Stimulated activated naive CD8-positive, alpha-beta T cell treated with anti-CD3 and anti-CD28 coated beads, Interleukin-15, amount 100 ng/mL, for 72 hours (primary cell): ENCODE measurements around the gene RIPOR3.
"Not testable (repeated sequence)": the region's sequence is repeated elsewhere in the genome, so short reads cannot be mapped to it uniquely, and the experiment has no call there.

ENCODE experiments used
- ATAC-seq: fragments of 150-1000 bp; cut with Tn5 transposase; 2 replicates; pipeline ENCODE4 v1.10.0; 2021; ENCODE audit warnings: mild to moderate bottlenecking, moderate library complexity
- DNase-seq, 2 donors: peaks; one replicate each; pipeline ENCODE4 v3.0.0; 2021 to 2022
- H3K27ac Mint-ChIP-seq, 2 donors: one replicate each; pipeline ENCODE4 v1.8.0; 2022; ENCODE audit warnings: mild to moderate bottlenecking in 2 of 2, mixed read lengths in 2 of 2, moderate library complexity in 2 of 2
- H3K27me3 Mint-ChIP-seq: one replicate; pipeline ENCODE4 v1.8.0; 2022; ENCODE audit warnings: mixed read lengths
- H3K4me1 Mint-ChIP-seq: one replicate; pipeline ENCODE4 v1.8.0; 2022; ENCODE audit warnings: mild to moderate bottlenecking, mixed read lengths
- H3K4me3 Mint-ChIP-seq, 2 donors: one replicate each; pipeline ENCODE4 v1.8.0; 2022; ENCODE audit warnings: mild to moderate bottlenecking in 2 of 2, mixed read lengths in 2 of 2, moderate library complexity in 1 of 2
- H3K9me3 Mint-ChIP-seq, 2 donors: one replicate each; pipeline ENCODE4 v1.8.0; 2022; ENCODE audit warnings: mixed read lengths in 2 of 2

Gene RIPOR3

DNA sequence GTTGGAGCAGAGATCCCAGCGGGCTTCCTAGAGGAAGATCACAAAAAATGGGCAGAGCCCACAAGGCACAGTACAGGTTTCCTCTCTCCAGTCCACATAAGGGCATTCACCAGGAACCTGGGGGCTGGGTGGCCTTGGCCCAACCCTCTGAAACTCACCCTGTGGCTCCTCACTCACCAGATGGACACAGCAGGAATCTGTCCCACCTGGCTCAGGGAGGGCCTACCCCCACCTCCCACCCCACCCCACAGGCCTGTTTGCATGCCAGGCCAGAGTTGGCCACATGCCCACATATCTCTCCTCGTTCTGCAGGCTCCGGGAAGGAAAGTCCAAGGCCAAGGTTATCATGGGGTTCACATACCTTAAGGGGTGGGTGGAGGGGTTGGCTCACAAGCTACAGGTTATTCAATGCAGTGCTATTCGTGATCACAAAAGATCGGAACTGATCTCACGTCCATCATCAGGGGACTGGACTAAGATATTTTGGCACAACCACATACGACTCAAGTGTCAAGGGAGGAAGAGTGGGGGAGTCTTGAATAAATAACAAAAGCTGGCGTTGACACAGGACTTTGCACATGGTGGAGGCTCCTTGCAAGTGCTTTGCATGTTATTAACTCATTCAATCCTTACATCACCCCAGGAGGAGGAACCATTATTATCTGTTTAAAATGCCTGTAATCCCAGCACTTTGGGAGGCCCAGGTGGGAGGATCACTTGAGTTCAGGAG lies 13.0 kb downstream of the RIPOR3 start:
- no peak for ATAC-seq
- Mint-ChIP-seq H3K9me3 (no peaks in the 10 kb centered on the region), H3K27ac (no peak overlapping the region), H3K4me3 (no peak overlapping the region), H3K27me3 (no peaks in the 10 kb centered on the region), H3K4me1 (no peaks in the 10 kb centered on the region)
- no peak for DNase-seq

DNA sequence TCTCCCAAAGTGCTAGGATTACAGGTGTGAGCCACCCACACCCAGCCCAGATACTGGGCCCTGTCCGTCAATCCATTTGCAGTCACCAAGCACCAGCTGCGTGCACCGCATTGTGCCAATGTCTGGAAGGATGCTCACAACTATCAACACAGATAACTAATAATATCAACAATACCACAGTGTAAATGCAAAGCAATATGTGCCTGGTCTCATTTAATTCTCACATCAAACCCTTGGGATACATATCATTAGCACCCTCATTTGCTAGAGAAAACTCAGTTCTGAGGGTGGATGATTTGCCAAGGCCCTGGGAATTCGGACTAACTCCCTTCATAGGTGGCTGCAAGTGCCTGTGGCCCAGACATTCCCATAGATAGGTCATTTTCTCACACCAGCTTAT lies 14.5 kb downstream of the RIPOR3 start:
- Mint-ChIP-seq H3K4me3 (no peak overlapping the region), H3K4me1 (no peaks in the 10 kb centered on the region), H3K27me3 (no peaks in the 10 kb centered on the region), H3K9me3 (no peaks in the 10 kb centered on the region), H3K27ac (no peak overlapping the region)
- ATAC-seq: no peak
- no peak for DNase-seq

DNA sequence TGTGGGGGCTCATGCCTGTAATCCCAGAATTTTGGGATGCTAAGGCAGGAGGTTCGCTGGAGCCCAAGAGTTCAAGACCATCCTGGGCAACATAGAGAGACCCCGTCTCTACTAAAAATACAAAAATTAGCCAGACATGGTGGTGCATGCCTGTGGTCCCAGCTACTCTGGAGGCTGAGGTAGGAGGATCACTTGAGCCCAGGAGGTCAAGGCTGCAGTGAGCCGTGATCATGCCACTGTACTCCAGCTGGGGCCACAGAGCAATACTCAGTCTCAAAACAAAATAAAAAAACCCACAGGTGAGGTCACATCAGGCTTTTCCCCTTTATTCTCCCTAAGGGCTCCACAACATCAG lies 15.0 kb downstream of the RIPOR3 start:
- not testable (repeated sequence) for H3K27me3 Mint-ChIP-seq, H3K9me3 Mint-ChIP-seq, H3K4me1 Mint-ChIP-seq, H3K27ac Mint-ChIP-seq, H3K4me3 Mint-ChIP-seq, DNase-seq, ATAC-seq

DNA sequence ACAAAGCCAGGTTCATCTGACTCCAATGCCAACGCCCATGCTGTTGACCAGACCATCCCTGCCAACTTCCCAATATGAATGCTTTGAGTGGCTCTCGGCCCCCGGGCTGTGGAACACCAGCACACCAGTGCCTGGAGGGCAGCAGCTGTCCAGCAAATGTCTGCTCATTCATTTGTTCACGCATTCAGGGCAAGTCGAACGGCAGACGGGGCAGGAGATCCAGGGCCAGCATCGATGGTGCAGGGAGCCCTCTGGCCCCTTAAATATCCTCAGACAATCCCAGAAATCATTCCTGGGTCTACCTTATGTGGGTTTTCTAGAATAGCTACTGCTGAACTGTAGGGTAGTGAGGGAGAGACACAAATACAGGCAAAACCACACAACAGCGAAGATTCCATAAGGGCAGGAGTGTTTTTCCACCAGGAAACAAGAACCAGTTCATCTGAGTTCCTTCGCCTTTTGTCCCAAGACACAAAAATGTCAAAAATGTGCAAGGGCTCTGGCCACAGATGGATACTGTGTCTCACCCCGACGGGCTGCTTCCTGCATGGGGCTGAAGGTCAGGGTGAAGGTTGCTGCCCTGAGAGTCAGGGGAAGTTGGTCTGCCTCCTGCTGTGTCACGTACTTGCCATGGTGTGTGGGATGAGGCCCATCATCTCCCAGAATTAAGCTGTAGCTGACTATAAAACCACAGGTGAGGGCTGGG lies 15.5 kb downstream of the RIPOR3 start:
- no peak overlapping the region for H3K27ac Mint-ChIP-seq
- H3K9me3 Mint-ChIP-seq: no peaks in the 10 kb centered on the region
- no peak for ATAC-seq
- H3K4me1 Mint-ChIP-seq: no peaks in the 10 kb centered on the region
- DNase-seq: no peak
- no peaks in the 10 kb centered on the region for H3K27me3 Mint-ChIP-seq
- no peak overlapping the region for H3K4me3 Mint-ChIP-seq

GRCh38 chr20:50674138-50674825 lies 17.1 kb downstream of the RIPOR3 start:
- H3K4me1 Mint-ChIP-seq: no peaks in the 10 kb centered on the region
- H3K9me3 Mint-ChIP-seq: no peaks in the 10 kb centered on the region
- H3K27me3 Mint-ChIP-seq: no peaks in the 10 kb centered on the region
- H3K4me3 Mint-ChIP-seq: no peak overlapping the region
- DNase-seq (no peak), ATAC-seq (no peak)
- no peak overlapping the region for H3K27ac Mint-ChIP-seq

DNA sequence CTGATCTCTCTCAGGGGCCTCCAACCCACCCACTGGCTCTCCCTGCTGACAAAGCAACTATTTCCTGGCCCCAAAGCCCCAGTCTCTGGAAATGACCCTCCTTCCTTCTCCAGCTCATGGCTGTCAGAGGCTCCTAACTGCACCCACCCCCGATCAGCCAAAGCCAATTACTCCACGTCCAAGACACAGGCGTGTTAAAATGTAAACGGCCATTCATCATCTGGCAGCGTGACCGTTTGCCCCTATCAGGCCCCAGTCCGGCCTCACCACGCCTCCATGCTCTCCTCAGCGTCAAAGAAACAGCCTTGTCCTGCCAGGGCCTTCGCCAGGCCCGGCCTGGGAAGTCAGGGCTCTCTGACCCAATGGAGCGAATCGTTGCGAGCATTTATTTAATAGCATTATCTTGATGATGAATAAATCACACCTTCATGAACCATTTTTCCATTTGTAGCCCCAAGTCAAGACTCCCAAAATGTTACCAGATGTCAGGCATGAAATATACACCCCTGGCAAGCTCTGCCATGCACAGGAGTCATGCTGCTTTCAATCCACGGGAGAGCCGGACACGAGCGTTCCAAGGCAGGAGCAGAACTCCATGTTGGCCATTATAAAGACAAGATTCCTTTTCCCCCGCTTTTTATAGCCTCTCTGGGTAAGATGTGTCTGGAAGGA lies 17.7 kb downstream of the RIPOR3 start:
- peak overlapping the region in 1 of 2 donors; percentile 19 for H3K27ac Mint-ChIP-seq
- no peaks in the 10 kb centered on the region for H3K9me3 Mint-ChIP-seq
- no peak for DNase-seq
- no peak for ATAC-seq
- no peak overlapping the region for H3K4me3 Mint-ChIP-seq
- no peaks in the 10 kb centered on the region for H3K4me1 Mint-ChIP-seq
- no peaks in the 10 kb centered on the region for H3K27me3 Mint-ChIP-seq

- no peaks in the 10 kb centered on the region for H3K27me3 Mint-ChIP-seq
Measured at GRCh38 chr20:50673146-50673465, 18.2 kb downstream of the RIPOR3 start.

GRCh38 chr20:50672400-50673145 lies 18.8 kb downstream of the RIPOR3 start:
- Mint-ChIP-seq H3K4me3 (no peak overlapping the region), H3K27me3 (no peaks in the 10 kb centered on the region), H3K9me3 (no peaks in the 10 kb centered on the region), H3K27ac (no peak overlapping the region), H3K4me1 (no peaks in the 10 kb centered on the region)
- DNase-seq: no peak
- ATAC-seq: no peak

More at GRCh38 chr20:50673146-50673465, 18.2 kb downstream of the RIPOR3 start:
- ATAC-seq: no peak
- no peak for DNase-seq
- Mint-ChIP-seq H3K27ac (peak overlapping the region in 1 of 2 donors; percentile 19), H3K4me1 (no peaks in the 10 kb centered on the region), H3K4me3 (no peak overlapping the region), H3K9me3 (no peaks in the 10 kb centered on the region)

- H3K27me3 Mint-ChIP-seq: no peaks in the 10 kb centered on the region
- H3K27ac Mint-ChIP-seq: no peak overlapping the region
- no peaks in the 10 kb centered on the region for H3K4me1 Mint-ChIP-seq
- ATAC-seq: no peak
- H3K9me3 Mint-ChIP-seq: no peaks in the 10 kb centered on the region
- DNase-seq: no peak
- no peak overlapping the region for H3K4me3 Mint-ChIP-seq
Measured at GRCh38 chr20:50671626-50672025, 19.7 kb downstream of the RIPOR3 start.

DNA sequence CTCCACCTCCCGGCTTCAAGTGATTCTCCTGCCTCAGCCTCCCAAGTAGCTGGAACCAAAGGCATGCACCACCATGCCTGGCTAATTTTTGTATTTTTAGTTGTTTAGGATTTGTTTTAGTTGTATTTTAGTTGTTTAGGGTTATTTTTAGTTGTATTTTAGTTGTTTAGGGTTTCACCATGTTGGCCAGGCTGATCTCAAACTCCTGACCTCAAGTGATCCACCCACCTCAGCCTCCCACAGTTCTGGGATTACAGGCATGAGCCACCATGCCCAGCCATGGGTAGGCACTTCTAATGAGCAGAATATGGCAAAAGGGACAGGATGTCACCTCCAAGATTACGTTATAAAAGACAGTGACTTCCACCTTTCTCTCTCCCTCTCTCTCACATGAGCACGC lies 20.3 kb downstream of the RIPOR3 start:
- H3K27me3 Mint-ChIP-seq, ATAC-seq, H3K4me3 Mint-ChIP-seq, H3K4me1 Mint-ChIP-seq, DNase-seq, H3K27ac Mint-ChIP-seq, H3K9me3 Mint-ChIP-seq: not testable (repeated sequence)

GRCh38 chr20:50670126-50670862 lies 21.0 kb downstream of the RIPOR3 start:
- Mint-ChIP-seq H3K27me3 (no peaks in the 10 kb centered on the region), H3K4me1 (no peaks in the 10 kb centered on the region), H3K27ac (no peak overlapping the region), H3K4me3 (no peak overlapping the region), H3K9me3 (no peaks in the 10 kb centered on the region)
- ATAC-seq (no peak), DNase-seq (no peak)

- Mint-ChIP-seq H3K4me3 (no peak overlapping the region), H3K9me3 (no peaks in the 10 kb centered on the region), H3K4me1 (no peaks in the 10 kb centered on the region), H3K27me3 (no peaks in the 10 kb centered on the region), H3K27ac (no peak overlapping the region)
- no peak for ATAC-seq
- DNase-seq: no peak
Measured at GRCh38 chr20:50668798-50669197, 22.5 kb downstream of the RIPOR3 start.

- Mint-ChIP-seq H3K4me1 (no peaks in the 10 kb centered on the region), H3K27me3 (no peaks in the 10 kb centered on the region), H3K9me3 (no peaks in the 10 kb centered on the region), H3K4me3 (no peak overlapping the region), H3K27ac (no peak overlapping the region)
- ATAC-seq (no peak), DNase-seq (no peak)
Measured at GRCh38 chr20:50668326-50668725, 23.0 kb downstream of the RIPOR3 start.

- Mint-ChIP-seq H3K9me3 (no peaks in the 10 kb centered on the region), H3K4me1 (no peaks in the 10 kb centered on the region), H3K4me3 (no peak overlapping the region), H3K27ac (no peak overlapping the region), H3K27me3 (no peaks in the 10 kb centered on the region)
- no peak for ATAC-seq
- no peak for DNase-seq
Measured at GRCh38 chr20:50666709-50667298, 24.5 kb downstream of the RIPOR3 start.
